ENCODE results near the gene RBM41. TPM values are rescaled to one million over a fixed set of nuclear protein-coding genes. Genes with fewer than 3 reads are reported as not detected.

The RBM41 gene
- total and polyA plus RNA-seq, 4 experiments from 2014 or later, result 9.1 to 29.8 (median 21.1) TPM

DNA sequence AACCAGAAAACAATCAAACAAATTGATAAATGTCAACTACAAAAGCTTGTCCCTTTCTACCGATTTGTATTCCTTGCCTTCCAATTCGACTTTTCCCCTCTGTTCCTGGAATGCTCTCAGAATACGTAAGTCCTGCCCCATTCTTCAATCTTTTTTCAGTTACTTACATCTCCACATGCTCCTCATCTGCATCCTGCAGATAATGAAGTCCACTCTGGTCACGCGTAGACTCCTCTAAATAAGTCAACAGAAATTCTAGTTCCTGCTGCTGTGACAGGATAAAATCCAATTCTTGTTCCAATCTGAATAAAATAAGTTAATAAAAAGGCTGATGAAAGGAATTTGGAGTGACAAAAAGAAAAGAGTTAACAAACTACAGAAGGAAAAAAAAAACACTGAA, 34.4 kb upstream of the RBM41 start:
- no peak overlapping the region for H3K27ac ChIP-seq (ENCODE audit: low read depth, low read length)
- H3K36me3 Mint-ChIP-seq, result no peaks in the 10 kb centered on the region
- no peaks in the 10 kb centered on the region for H3K4me1 ChIP-seq (ENCODE audit: insufficient read depth, low read length)
- no peaks in the 10 kb centered on the region for H3K27me3 ChIP-seq (ENCODE audit: insufficient read depth, low read length)
- CTCF ChIA-PET (ENCODE audit: partially characterized antibody), result no interaction called here
- no peaks in the 10 kb centered on the region for H3K9me3 ChIP-seq (ENCODE audit: control insufficient read depth in 1 of 2, low read length in 2 of 2)
- H3K4me3 Mint-ChIP-seq, result no peak overlapping the region
- intact Hi-C loops (cut with micrococcal nuclease), result no loop called here
- peaks cover 0 to 12% (median 2%) of the 10 kb centered on the region in 4 donors for H3K4me1 Mint-ChIP-seq
- POLR2A ChIA-PET (ENCODE audit: partially characterized antibody), result no interaction called here
- H3K27ac Mint-ChIP-seq, result peak overlapping the region in 1 of 7 donors; percentile 1
- no peak for DNase-seq
- H3K4me3 ChIP-seq (ENCODE audit: low read length in 2 of 2), result no peak overlapping the region
- no peaks in the 10 kb centered on the region for H3K36me3 ChIP-seq (ENCODE audit: insufficient read depth, low read length)
- no peaks in the 10 kb centered on the region for H3K27me3 Mint-ChIP-seq
- H3K9me3 Mint-ChIP-seq, result peaks cover 0 to 2% (median 0%) of the 10 kb centered on the region in 8 donors

- H3K4me3 Mint-ChIP-seq, result no peak overlapping the region
- Histone ChIP-seq H3K4me3 (ENCODE audit: low read length in 2 of 2) (no peak overlapping the region), H3K27ac (ENCODE audit: low read depth, low read length) (no peak overlapping the region), H3K4me1 (ENCODE audit: insufficient read depth, low read length) (no peaks in the 10 kb centered on the region), H3K27me3 (ENCODE audit: insufficient read depth, low read length) (no peaks in the 10 kb centered on the region), H3K36me3 (ENCODE audit: insufficient read depth, low read length) (no peaks in the 10 kb centered on the region), H3K9me3 (ENCODE audit: control insufficient read depth in 1 of 2, low read length in 2 of 2) (no peaks in the 10 kb centered on the region)
- ChIA-PET POLR2A (ENCODE audit: partially characterized antibody) (no interaction called here), CTCF (ENCODE audit: partially characterized antibody) (no interaction called here)
- no peaks in the 10 kb centered on the region for H3K9me3 Mint-ChIP-seq
- DNase-seq, result no peak
- H3K36me3 Mint-ChIP-seq, result no peaks in the 10 kb centered on the region
- H3K4me1 Mint-ChIP-seq, result peaks cover 0 to 4% (median 0%) of the 10 kb centered on the region in 4 donors
- intact Hi-C loops (cut with micrococcal nuclease), result no loop called here
- H3K27me3 Mint-ChIP-seq, result no peaks in the 10 kb centered on the region
- no peak overlapping the region for H3K27ac Mint-ChIP-seq
These were observed 28.0 kb upstream of the RBM41 start for GRCh38 chrX:107146670-107147069.

DNA sequence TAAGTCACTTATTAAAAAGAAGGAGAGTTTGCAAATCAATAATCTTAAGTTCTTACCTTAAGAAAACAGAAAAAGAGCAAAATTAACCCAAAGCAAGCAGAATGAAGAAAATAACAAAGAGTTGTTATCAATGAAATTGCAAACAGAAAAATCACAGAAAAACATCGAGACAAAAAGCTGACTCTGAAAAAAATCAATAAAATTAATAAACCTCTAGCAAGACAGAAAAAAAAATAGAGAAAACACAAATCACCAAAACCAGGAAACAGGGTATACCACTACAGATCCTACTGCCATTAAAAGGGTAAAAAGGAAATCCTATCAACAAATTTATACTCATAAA, 17.3 kb upstream of the RBM41 start:
- H3K36me3 Mint-ChIP-seq, result no peaks in the 10 kb centered on the region
- ChIA-PET POLR2A (ENCODE audit: partially characterized antibody) (no interaction called here), CTCF (ENCODE audit: partially characterized antibody) (no interaction called here)
- no peaks in the 10 kb centered on the region for H3K9me3 ChIP-seq (ENCODE audit: control insufficient read depth in 1 of 2, low read length in 2 of 2)
- peak overlapping the region in 1 of 7 donors; percentile 8 for H3K27ac Mint-ChIP-seq
- no peaks in the 10 kb centered on the region for H3K27me3 ChIP-seq (ENCODE audit: insufficient read depth, low read length)
- DNase-seq, result no peak
- H3K36me3 ChIP-seq (ENCODE audit: insufficient read depth, low read length), result no peaks in the 10 kb centered on the region
- H3K4me3 ChIP-seq (ENCODE audit: low read length in 2 of 2), result no peak overlapping the region
- H3K27me3 Mint-ChIP-seq, result no peaks in the 10 kb centered on the region
- intact Hi-C loops (cut with micrococcal nuclease), result no loop called here
- no peaks in the 10 kb centered on the region for H3K9me3 Mint-ChIP-seq
- H3K4me1 ChIP-seq (ENCODE audit: insufficient read depth, low read length), result no peaks in the 10 kb centered on the region
- H3K27ac ChIP-seq (ENCODE audit: low read depth, low read length), result no peak overlapping the region
- H3K4me1 Mint-ChIP-seq, result peaks cover 0 to 3% (median 0%) of the 10 kb centered on the region in 4 donors
- H3K4me3 Mint-ChIP-seq, result no peak overlapping the region

- Histone ChIP-seq H3K36me3 (ENCODE audit: insufficient read depth, low read length) (no peaks in the 10 kb centered on the region), H3K4me1 (ENCODE audit: insufficient read depth, low read length) (no peaks in the 10 kb centered on the region), H3K27me3 (ENCODE audit: insufficient read depth, low read length) (no peaks in the 10 kb centered on the region), H3K4me3 (ENCODE audit: low read length in 2 of 2) (no peak overlapping the region), H3K9me3 (ENCODE audit: control insufficient read depth in 1 of 2, low read length in 2 of 2) (no peaks in the 10 kb centered on the region), H3K27ac (ENCODE audit: low read depth, low read length) (no peak overlapping the region)
- POLR2A ChIA-PET (ENCODE audit: partially characterized antibody), result no interaction called here
- CTCF ChIA-PET (ENCODE audit: partially characterized antibody), result no interaction called here
- intact Hi-C loops (cut with micrococcal nuclease), result no loop called here
- H3K4me1 Mint-ChIP-seq, result peaks cover 0 to 3% (median 0%) of the 10 kb centered on the region in 4 donors
- H3K27ac Mint-ChIP-seq, result no peak overlapping the region
- H3K27me3 Mint-ChIP-seq, result no peaks in the 10 kb centered on the region
- no peak for DNase-seq
- H3K4me3 Mint-ChIP-seq, result no peak overlapping the region
- no peaks in the 10 kb centered on the region for H3K9me3 Mint-ChIP-seq
- no peaks in the 10 kb centered on the region for H3K36me3 Mint-ChIP-seq
These were observed 16.7 kb upstream of the RBM41 start for GRCh38 chrX:107135049-107135964.

DNA sequence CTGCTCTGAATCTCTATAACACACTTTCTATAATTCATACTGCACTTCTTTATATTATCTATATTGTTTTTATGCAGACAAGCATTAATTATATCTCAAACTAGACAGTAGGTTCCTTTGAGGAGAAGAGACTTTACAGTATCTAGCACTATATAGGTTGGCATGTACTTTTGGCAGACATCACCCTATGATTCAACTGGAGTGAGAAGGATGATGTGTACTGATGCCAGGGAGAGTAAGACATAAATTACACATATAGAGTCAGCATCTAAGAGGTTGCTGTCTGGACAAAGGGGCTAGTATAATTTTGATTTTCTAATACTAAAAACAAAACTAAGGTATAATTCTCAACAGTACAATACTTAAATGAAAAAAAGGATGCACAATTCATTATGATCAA, 5.1 kb upstream of the RBM41 start:
- Histone ChIP-seq H3K4me3 (ENCODE audit: low read length in 2 of 2) (no peak overlapping the region), H3K9me3 (ENCODE audit: control insufficient read depth in 1 of 2, low read length in 2 of 2) (no peaks in the 10 kb centered on the region), H3K27me3 (ENCODE audit: insufficient read depth, low read length) (no peaks in the 10 kb centered on the region), H3K27ac (ENCODE audit: low read depth, low read length) (no peak overlapping the region), H3K4me1 (ENCODE audit: insufficient read depth, low read length) (peaks cover 5% of the 10 kb centered on the region), H3K36me3 (ENCODE audit: insufficient read depth, low read length) (no peaks in the 10 kb centered on the region)
- Mint-ChIP-seq H3K27ac (no peak overlapping the region), H3K36me3 (no peaks in the 10 kb centered on the region), H3K27me3 (no peaks in the 10 kb centered on the region), H3K4me3 (no peak overlapping the region), H3K9me3 (peaks cover 0 to 1% (median 0%) of the 10 kb centered on the region in 8 donors), H3K4me1 (peaks cover 4 to 7% (median 6%) of the 10 kb centered on the region in 4 donors)
- no peak for DNase-seq
- CTCF ChIA-PET (ENCODE audit: partially characterized antibody), result no interaction called here
- intact Hi-C loops (cut with micrococcal nuclease), result no loop called here
- POLR2A ChIA-PET (ENCODE audit: partially characterized antibody), result no interaction called here

DNA sequence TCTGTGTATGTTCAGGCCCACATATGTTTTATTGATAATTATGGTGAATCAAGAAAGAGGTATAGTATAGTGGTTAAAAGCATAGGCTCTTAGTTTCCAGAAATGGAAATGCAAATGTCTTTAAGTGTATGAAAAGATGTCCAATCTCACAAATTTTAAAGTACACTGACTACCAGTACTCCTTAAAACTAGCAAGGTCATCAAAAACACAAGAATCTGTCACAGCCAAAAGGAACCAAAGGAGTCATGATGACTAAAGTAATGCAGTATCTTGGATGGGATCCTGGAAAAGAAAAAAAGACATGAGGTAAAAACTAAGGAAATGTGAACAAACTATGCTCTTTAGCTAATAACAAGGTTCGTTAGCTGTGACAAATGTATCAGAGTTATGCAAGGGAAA, 661 bp upstream of the RBM41 start:
- Histone ChIP-seq H3K4me1 (ENCODE audit: insufficient read depth, low read length) (peaks cover 17% of the 10 kb centered on the region), H3K4me3 (ENCODE audit: low read length in 2 of 2) (peak overlapping the region in 1 of 2 donors; percentile 72), H3K9me3 (ENCODE audit: control insufficient read depth in 1 of 2, low read length in 2 of 2) (no peaks in the 10 kb centered on the region), H3K27me3 (ENCODE audit: insufficient read depth, low read length) (no peaks in the 10 kb centered on the region), H3K27ac (ENCODE audit: low read depth, low read length) (peak overlapping the region; percentile 59), H3K36me3 (ENCODE audit: insufficient read depth, low read length) (peaks cover 9% of the 10 kb centered on the region)
- DNase-seq, result no peak
- Mint-ChIP-seq H3K36me3 (peaks cover 7 to 26% of the 10 kb centered on the region in 2 donors), H3K4me1 (peaks cover 16 to 39% (median 26%) of the 10 kb centered on the region in 4 donors), H3K9me3 (peaks cover 0 to 3% (median 0%) of the 10 kb centered on the region in 8 donors), H3K4me3 (peak overlapping the region; percentile 98 to 100 (median 99)), H3K27me3 (no peaks in the 10 kb centered on the region), H3K27ac (peak overlapping the region; percentile 93 to 98 (median 97))
- intact Hi-C loops (cut with micrococcal nuclease), result loop anchor here (5.0 to 10.0 kb wide), 4 partner anchors 88 to 314 kb away; partner anchors contain the start of genes DNAAF6, NUP62CL and TBC1D8B
- ChIA-PET POLR2A (ENCODE audit: partially characterized antibody) (interaction anchor here (0.9 to 1.5 kb wide), 4 partner anchors 35 to 972 kb away, joined by 3 to 4 read pairs (median 4); partner anchors contain the start of genes ATG4A and PSMD10), CTCF (ENCODE audit: partially characterized antibody) (interaction anchor here (1.5 kb wide), 1 partner anchor 121 kb away, joined by 4 read pairs; no protein-coding TSS in a partner anchor)

DNA sequence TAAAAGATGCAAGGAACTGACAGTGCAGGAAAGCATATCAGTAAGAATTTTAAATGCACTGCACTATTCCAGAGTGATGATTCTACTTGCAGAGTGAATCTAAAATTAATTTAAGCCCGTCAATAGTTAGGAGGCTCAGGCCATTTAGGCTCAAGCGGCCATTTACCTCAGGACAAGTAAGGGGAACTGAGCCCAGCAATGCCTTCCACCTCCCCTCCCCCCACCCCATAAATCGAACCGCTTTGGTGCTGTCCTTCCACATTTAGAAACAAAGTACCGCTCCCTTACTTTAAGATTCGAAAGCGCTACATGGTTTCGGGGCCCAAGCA, 665 bp downstream of the RBM41 start:
- intact Hi-C loops (cut with micrococcal nuclease), result loop anchor here (5.0 to 10.0 kb wide), 4 partner anchors 89 to 313 kb away; partner anchors contain the start of genes DNAAF6, NUP62CL and TBC1D8B
- POLR2A ChIA-PET (ENCODE audit: partially characterized antibody), result interaction anchor here (1.4 to 1.5 kb wide), 3 partner anchors 37 to 973 kb away, joined by 3 to 4 read pairs (median 4); partner anchors contain the start of genes ATG4A and PSMD10
- peaks cover 22 to 50% (median 35%) of the 10 kb centered on the region in 4 donors for H3K4me1 Mint-ChIP-seq

More for the DNA sequence above, 665 bp downstream of the RBM41 start:
- Mint-ChIP-seq H3K36me3 (peaks cover 12 to 38% of the 10 kb centered on the region in 2 donors), H3K27ac (peak overlapping the region in 6 of 7 donors; percentile 31 to 93 (median 63)), H3K4me3 (peak overlapping the region; percentile 98 to 100 (median 99)), H3K9me3 (peaks cover 0 to 3% (median 0%) of the 10 kb centered on the region in 8 donors), H3K27me3 (no peaks in the 10 kb centered on the region)
- Histone ChIP-seq H3K4me3 (ENCODE audit: low read length in 2 of 2) (peak overlapping the region; percentile 72 to 73), H3K36me3 (ENCODE audit: insufficient read depth, low read length) (peaks cover 9% of the 10 kb centered on the region), H3K9me3 (ENCODE audit: control insufficient read depth in 1 of 2, low read length in 2 of 2) (no peaks in the 10 kb centered on the region), H3K27me3 (ENCODE audit: insufficient read depth, low read length) (no peaks in the 10 kb centered on the region), H3K4me1 (ENCODE audit: insufficient read depth, low read length) (peaks cover 17% of the 10 kb centered on the region), H3K27ac (ENCODE audit: low read depth, low read length) (peak overlapping the region; percentile 59)
- DNase-seq, result no peak
- CTCF ChIA-PET (ENCODE audit: partially characterized antibody), result interaction anchor here (1.2 kb wide), 1 partner anchor 92 kb away, joined by 3 read pairs; no protein-coding TSS in a partner anchor
